ENCODE measurements around the gene HECTD4. TPM values are rescaled to one million over a fixed set of nuclear protein-coding genes. Genes with fewer than 3 reads are reported as not detected.
"Not testable (repeated sequence)": the region's sequence is repeated elsewhere in the genome, so short reads cannot be mapped to it uniquely, and the experiment has no call there.

The HECTD4 gene
- total and polyA plus RNA-seq, 4 experiments from 2014 or later, result 0.75 to 61.3 (median 29.3) TPM

- H3K9me3 Mint-ChIP-seq, result no peaks in the 10 kb centered on the region
- no peak for DNase-seq
- H3K27ac Mint-ChIP-seq, result no peak overlapping the region
- Histone ChIP-seq H3K27me3 (ENCODE audit: insufficient read depth, low read length) (no peaks in the 10 kb centered on the region), H3K9me3 (ENCODE audit: control insufficient read depth in 1 of 2, low read length in 2 of 2) (no peaks in the 10 kb centered on the region), H3K4me1 (ENCODE audit: insufficient read depth, low read length) (no peaks in the 10 kb centered on the region), H3K36me3 (ENCODE audit: insufficient read depth, low read length) (peaks cover 36% of the 10 kb centered on the region), H3K4me3 (ENCODE audit: low read length in 2 of 2) (no peak overlapping the region), H3K27ac (ENCODE audit: low read depth, low read length) (no peak overlapping the region)
- H3K4me3 Mint-ChIP-seq, result no peak overlapping the region
- no peaks in the 10 kb centered on the region for H3K27me3 Mint-ChIP-seq
- ChIA-PET CTCF (ENCODE audit: partially characterized antibody) (interaction anchor here (1.5 kb wide), 1 partner anchor 424 kb away, joined by 3 read pairs; no protein-coding TSS in a partner anchor), POLR2A (ENCODE audit: partially characterized antibody) (no interaction called here)
- intact Hi-C loops (cut with micrococcal nuclease), result no loop called here
- H3K4me1 Mint-ChIP-seq, result no peaks in the 10 kb centered on the region
- H3K36me3 Mint-ChIP-seq, result peaks cover 55 to 77% of the 10 kb centered on the region in 2 donors
Measured at GRCh38 chr12:112236786-112237185, 145.4 kb downstream of the HECTD4 start.

GRCh38 chr12:112236386-112236785 lies 145.8 kb downstream of the HECTD4 start:
- no peak overlapping the region for H3K4me3 Mint-ChIP-seq
- peaks cover 38% of the 10 kb centered on the region for H3K36me3 ChIP-seq (ENCODE audit: insufficient read depth, low read length)

GRCh38 chr12:112234303-112234702 lies 147.9 kb downstream of the HECTD4 start:
- POLR2A ChIA-PET (ENCODE audit: partially characterized antibody), result no interaction called here
- H3K36me3 Mint-ChIP-seq, result peaks cover 63 to 82% of the 10 kb centered on the region in 2 donors
- peaks cover 55% of the 10 kb centered on the region for H3K36me3 ChIP-seq (ENCODE audit: insufficient read depth, low read length)

More at GRCh38 chr12:112236386-112236785, 145.8 kb downstream of the HECTD4 start:
- intact Hi-C loops (cut with micrococcal nuclease), result no loop called here
- CTCF ChIA-PET (ENCODE audit: partially characterized antibody), result interaction anchor here (1.5 kb wide), 1 partner anchor 423 kb away, joined by 3 read pairs; no protein-coding TSS in a partner anchor
- no peak overlapping the region for H3K4me3 ChIP-seq (ENCODE audit: low read length in 2 of 2)
- POLR2A ChIA-PET (ENCODE audit: partially characterized antibody), result no interaction called here
- Mint-ChIP-seq H3K36me3 (peaks cover 52 to 76% of the 10 kb centered on the region in 2 donors), H3K27me3 (no peaks in the 10 kb centered on the region), H3K4me1 (no peaks in the 10 kb centered on the region), H3K27ac (no peak overlapping the region), H3K9me3 (no peaks in the 10 kb centered on the region)
- no peaks in the 10 kb centered on the region for H3K9me3 ChIP-seq (ENCODE audit: control insufficient read depth in 1 of 2, low read length in 2 of 2)
- H3K4me1 ChIP-seq (ENCODE audit: insufficient read depth, low read length), result no peaks in the 10 kb centered on the region
- H3K27ac ChIP-seq (ENCODE audit: low read depth, low read length), result no peak overlapping the region
- DNase-seq, result no peak
- H3K27me3 ChIP-seq (ENCODE audit: insufficient read depth, low read length), result no peaks in the 10 kb centered on the region

GRCh38 chr12:112233242-112233641 lies 149.0 kb downstream of the HECTD4 start:
- H3K27ac Mint-ChIP-seq, result peak overlapping the region in 1 of 7 donors; percentile 4
- no peaks in the 10 kb centered on the region for H3K4me1 ChIP-seq (ENCODE audit: insufficient read depth, low read length)
- intact Hi-C loops (cut with micrococcal nuclease), result no loop called here
- peaks cover 61 to 82% of the 10 kb centered on the region in 2 donors for H3K36me3 Mint-ChIP-seq
- H3K27me3 ChIP-seq (ENCODE audit: insufficient read depth, low read length), result no peaks in the 10 kb centered on the region
- H3K4me3 ChIP-seq (ENCODE audit: low read length in 2 of 2), result no peak overlapping the region
- POLR2A ChIA-PET (ENCODE audit: partially characterized antibody), result no interaction called here
- no peak overlapping the region for H3K27ac ChIP-seq (ENCODE audit: low read depth, low read length)
- no peak for DNase-seq
- H3K4me1 Mint-ChIP-seq, result no peaks in the 10 kb centered on the region
- no peaks in the 10 kb centered on the region for H3K9me3 Mint-ChIP-seq
- no peak overlapping the region for H3K4me3 Mint-ChIP-seq
- H3K27me3 Mint-ChIP-seq, result no peaks in the 10 kb centered on the region
- H3K36me3 ChIP-seq (ENCODE audit: insufficient read depth, low read length), result peaks cover 60% of the 10 kb centered on the region
- no peaks in the 10 kb centered on the region for H3K9me3 ChIP-seq (ENCODE audit: control insufficient read depth in 1 of 2, low read length in 2 of 2)
- CTCF ChIA-PET (ENCODE audit: partially characterized antibody), result no interaction called here

More at GRCh38 chr12:112234303-112234702, 147.9 kb downstream of the HECTD4 start:
- Mint-ChIP-seq H3K27ac (peak overlapping the region in 2 of 7 donors; percentile 16 to 75), H3K4me1 (no peaks in the 10 kb centered on the region), H3K27me3 (no peaks in the 10 kb centered on the region), H3K4me3 (no peak overlapping the region), H3K9me3 (no peaks in the 10 kb centered on the region)
- no peaks in the 10 kb centered on the region for H3K27me3 ChIP-seq (ENCODE audit: insufficient read depth, low read length)
- H3K9me3 ChIP-seq (ENCODE audit: control insufficient read depth in 1 of 2, low read length in 2 of 2), result no peaks in the 10 kb centered on the region
- H3K4me1 ChIP-seq (ENCODE audit: insufficient read depth, low read length), result no peaks in the 10 kb centered on the region
- no peak overlapping the region for H3K4me3 ChIP-seq (ENCODE audit: low read length in 2 of 2)
- no peak overlapping the region for H3K27ac ChIP-seq (ENCODE audit: low read depth, low read length)
- intact Hi-C loops (cut with micrococcal nuclease), result no loop called here
- CTCF ChIA-PET (ENCODE audit: partially characterized antibody), result no interaction called here
- DNase-seq, result no peak

- ChIA-PET CTCF (ENCODE audit: partially characterized antibody) (no interaction called here), POLR2A (ENCODE audit: partially characterized antibody) (no interaction called here)
- no peak overlapping the region for H3K4me3 ChIP-seq (ENCODE audit: low read length in 2 of 2)
- no peaks in the 10 kb centered on the region for H3K4me1 ChIP-seq (ENCODE audit: insufficient read depth, low read length)
- H3K4me3 Mint-ChIP-seq, result no peak overlapping the region
- no peaks in the 10 kb centered on the region for H3K9me3 ChIP-seq (ENCODE audit: control insufficient read depth in 1 of 2, low read length in 2 of 2)
- no peaks in the 10 kb centered on the region for H3K4me1 Mint-ChIP-seq
- H3K36me3 Mint-ChIP-seq, result peaks cover 60 to 72% of the 10 kb centered on the region in 2 donors
- no peaks in the 10 kb centered on the region for H3K27me3 Mint-ChIP-seq
- no peaks in the 10 kb centered on the region for H3K9me3 Mint-ChIP-seq
- no peak overlapping the region for H3K27ac ChIP-seq (ENCODE audit: low read depth, low read length)
- peaks cover 61% of the 10 kb centered on the region for H3K36me3 ChIP-seq (ENCODE audit: insufficient read depth, low read length)
- H3K27me3 ChIP-seq (ENCODE audit: insufficient read depth, low read length), result no peaks in the 10 kb centered on the region
- no peak for DNase-seq
- no peak overlapping the region for H3K27ac Mint-ChIP-seq
- intact Hi-C loops (cut with micrococcal nuclease), result no loop called here
Measured at GRCh38 chr12:112230136-112230535, 152.1 kb downstream of the HECTD4 start.

GRCh38 chr12:112226768-112227167 lies 155.5 kb downstream of the HECTD4 start:
- Mint-ChIP-seq H3K36me3 (peaks cover 40 to 70% of the 10 kb centered on the region in 2 donors), H3K9me3 (no peaks in the 10 kb centered on the region), H3K4me1 (no peaks in the 10 kb centered on the region), H3K27me3 (no peaks in the 10 kb centered on the region), H3K27ac (no peak overlapping the region), H3K4me3 (no peak overlapping the region)
- Histone ChIP-seq H3K4me1 (ENCODE audit: insufficient read depth, low read length) (no peaks in the 10 kb centered on the region), H3K9me3 (ENCODE audit: control insufficient read depth in 1 of 2, low read length in 2 of 2) (no peaks in the 10 kb centered on the region), H3K4me3 (ENCODE audit: low read length in 2 of 2) (no peak overlapping the region), H3K36me3 (ENCODE audit: insufficient read depth, low read length) (peaks cover 45% of the 10 kb centered on the region), H3K27ac (ENCODE audit: low read depth, low read length) (no peak overlapping the region), H3K27me3 (ENCODE audit: insufficient read depth, low read length) (no peaks in the 10 kb centered on the region)
- DNase-seq, result no peak
- POLR2A ChIA-PET (ENCODE audit: partially characterized antibody), result no interaction called here
- intact Hi-C loops (cut with micrococcal nuclease), result no loop called here
- CTCF ChIA-PET (ENCODE audit: partially characterized antibody), result no interaction called here

- H3K27ac Mint-ChIP-seq; intact Hi-C loops (cut with micrococcal nuclease); POLR2A ChIA-PET (ENCODE audit: partially characterized antibody); H3K9me3 ChIP-seq (ENCODE audit: control insufficient read depth in 1 of 2, low read length in 2 of 2); H3K4me3 Mint-ChIP-seq; H3K4me1 ChIP-seq (ENCODE audit: insufficient read depth, low read length); CTCF ChIA-PET (ENCODE audit: partially characterized antibody); H3K27me3 Mint-ChIP-seq; H3K4me1 Mint-ChIP-seq; H3K36me3 ChIP-seq (ENCODE audit: insufficient read depth, low read length); H3K27me3 ChIP-seq (ENCODE audit: insufficient read depth, low read length); H3K27ac ChIP-seq (ENCODE audit: low read depth, low read length); H3K4me3 ChIP-seq (ENCODE audit: low read length in 2 of 2); DNase-seq; H3K9me3 Mint-ChIP-seq: not testable (repeated sequence)
- peaks cover 27 to 35% of the 10 kb centered on the region in 2 donors for H3K36me3 Mint-ChIP-seq
Measured at GRCh38 chr12:112220628-112221027, 161.6 kb downstream of the HECTD4 start.

GRCh38 chr12:112219195-112219594 lies 163.0 kb downstream of the HECTD4 start:
- no peaks in the 10 kb centered on the region for H3K27me3 Mint-ChIP-seq
- Histone ChIP-seq H3K36me3 (ENCODE audit: insufficient read depth, low read length) (peaks cover 2% of the 10 kb centered on the region), H3K4me1 (ENCODE audit: insufficient read depth, low read length) (no peaks in the 10 kb centered on the region), H3K9me3 (ENCODE audit: control insufficient read depth in 1 of 2, low read length in 2 of 2) (no peaks in the 10 kb centered on the region), H3K27me3 (ENCODE audit: insufficient read depth, low read length) (no peaks in the 10 kb centered on the region), H3K4me3 (ENCODE audit: low read length in 2 of 2) (no peak overlapping the region), H3K27ac (ENCODE audit: low read depth, low read length) (no peak overlapping the region)
- no peak overlapping the region for H3K27ac Mint-ChIP-seq
- intact Hi-C loops (cut with micrococcal nuclease), result no loop called here
- H3K9me3 Mint-ChIP-seq, result no peaks in the 10 kb centered on the region
- H3K4me3 Mint-ChIP-seq, result no peak overlapping the region
- DNase-seq, result no peak
- peaks cover 34 to 40% of the 10 kb centered on the region in 2 donors for H3K36me3 Mint-ChIP-seq
- ChIA-PET POLR2A (ENCODE audit: partially characterized antibody) (interaction anchor here (0.6 kb wide), 1 partner anchor 14 kb away, joined by 4 read pairs; no protein-coding TSS in a partner anchor), CTCF (ENCODE audit: partially characterized antibody) (no interaction called here)
- no peaks in the 10 kb centered on the region for H3K4me1 Mint-ChIP-seq

Data from CD4-positive, alpha-beta memory T cell (primary cell).